DND-41 (cell line): ENCODE results near the gene GPC1.

Experiments used
- ATAC-seq: fragments of 200-7000 bp; cut with Tn5 transposase; 3 replicates; pipeline ENCODE4 v1.9.1; 2021; ENCODE audit warnings: low read depth; ENCODE audit not compliant: insufficient read depth
- DNase-seq: peaks from one replicate; pipeline ENCODE4 v3.0.0-alpha.2; 2020
- H2AFZ ChIP-seq: 2 replicates; pipeline ENCODE4 v1.6.0; 2012; ENCODE audit warnings: low read depth, low read length
- H3K27ac ChIP-seq: 2 replicates; pipeline ENCODE4 v1.5.1; 2012; ENCODE audit warnings: low read length, inconsistent platforms
- H3K27me3 ChIP-seq: fragments of 200-600 bp; sonication (generic); 2 replicates; pipeline ENCODE4 v1.6.0; 2012; ENCODE audit warnings: low read length, mild to moderate bottlenecking, inconsistent platforms; ENCODE audit not compliant: insufficient read depth, poor library complexity
- H3K36me3 ChIP-seq: 2 replicates; pipeline ENCODE4 v1.5.1; 2012; ENCODE audit warnings: low read length, inconsistent platforms; ENCODE audit not compliant: insufficient read depth
- H3K4me1 ChIP-seq: 2 replicates; pipeline ENCODE4 v1.5.1; 2012; ENCODE audit warnings: mild to moderate bottlenecking, low read length; ENCODE audit not compliant: insufficient read depth
- H3K4me2 ChIP-seq: 2 replicates; pipeline ENCODE4 v1.6.0; 2012; ENCODE audit warnings: mild to moderate bottlenecking, moderate library complexity, low read length, inconsistent platforms; ENCODE audit not compliant: insufficient read depth
- H3K4me3 ChIP-seq, 2 experiments: fragments of 200-600 bp in 1 of 2; shearing (Covaris generic) in 1 of 2; 2 replicates each; pipeline ENCODE4 v1.5.1; 2012 to 2016; ENCODE audit warnings: inconsistent platforms in 2 of 2, low read length in 2 of 2, mild to moderate bottlenecking in 2 of 2, low read depth in 1 of 2, moderate library complexity in 1 of 2
- H3K79me2 ChIP-seq: 2 replicates; pipeline ENCODE4 v1.6.0; 2012; ENCODE audit warnings: low read length, inconsistent platforms; ENCODE audit not compliant: insufficient read depth
- H3K9ac ChIP-seq: 2 replicates; pipeline ENCODE4 v1.6.0; 2012; ENCODE audit warnings: low read depth, mild to moderate bottlenecking, inconsistent platforms, low read length, moderate library complexity
- H3K9me3 ChIP-seq: 2 replicates; pipeline ENCODE4 v1.5.1; 2012; ENCODE audit warnings: low read length, moderate library complexity, mild to moderate bottlenecking, inconsistent platforms; ENCODE audit not compliant: insufficient read depth, severe bottlenecking
- H4K20me1 ChIP-seq: 2 replicates; pipeline ENCODE4 v1.6.0; 2012; ENCODE audit warnings: low read length; ENCODE audit not compliant: insufficient read depth
- EZH2 ChIP-seq: IDR thresholded peaks from 3 replicates; pipeline ENCODE4 v1.6.1; 2012; ENCODE audit warnings: borderline replicate concordance, low read depth, mild to moderate bottlenecking, moderate library complexity, low read length, inconsistent platforms; ENCODE audit not compliant: severe bottlenecking
- TF ChIP-seq, protein P1 (sequence below): IDR thresholded peaks from 2 replicates; pipeline ENCODE4 v1.5.1; 2012; ENCODE audit warnings: borderline replicate concordance, low read length, moderate library complexity, mild to moderate bottlenecking; ENCODE audit not compliant: poor library complexity, severe bottlenecking; ENCODE audit errors: extremely low read depth

GPC1 gene

DNA sequence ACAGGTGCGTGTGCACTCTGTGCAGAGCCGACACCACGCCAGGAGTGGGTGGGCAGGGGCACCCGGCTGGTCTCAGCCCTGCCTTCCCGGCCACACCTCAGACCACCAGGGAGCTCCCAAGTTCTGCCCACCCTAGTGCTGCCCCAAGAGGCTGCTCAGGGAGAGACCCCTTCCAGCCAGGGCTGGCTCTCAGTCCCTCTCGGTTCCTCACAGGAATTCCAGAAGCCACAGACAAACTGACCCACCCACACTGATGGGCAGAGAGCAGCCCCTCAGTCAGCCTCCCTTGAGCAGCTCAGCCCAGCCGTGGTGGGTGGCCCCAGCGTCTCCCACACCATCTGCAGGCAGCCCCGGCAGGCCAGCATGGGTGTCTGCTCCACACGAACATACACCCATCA is 33.8 kb downstream of the GPC1 start:
- no peaks in the 10 kb centered on the region for H3K27me3 ChIP-seq
- H3K36me3 ChIP-seq = peaks cover 11% of the 10 kb centered on the region; the same call in 1 of the 2 replicates
- TF ChIP-seq, protein P1, sequence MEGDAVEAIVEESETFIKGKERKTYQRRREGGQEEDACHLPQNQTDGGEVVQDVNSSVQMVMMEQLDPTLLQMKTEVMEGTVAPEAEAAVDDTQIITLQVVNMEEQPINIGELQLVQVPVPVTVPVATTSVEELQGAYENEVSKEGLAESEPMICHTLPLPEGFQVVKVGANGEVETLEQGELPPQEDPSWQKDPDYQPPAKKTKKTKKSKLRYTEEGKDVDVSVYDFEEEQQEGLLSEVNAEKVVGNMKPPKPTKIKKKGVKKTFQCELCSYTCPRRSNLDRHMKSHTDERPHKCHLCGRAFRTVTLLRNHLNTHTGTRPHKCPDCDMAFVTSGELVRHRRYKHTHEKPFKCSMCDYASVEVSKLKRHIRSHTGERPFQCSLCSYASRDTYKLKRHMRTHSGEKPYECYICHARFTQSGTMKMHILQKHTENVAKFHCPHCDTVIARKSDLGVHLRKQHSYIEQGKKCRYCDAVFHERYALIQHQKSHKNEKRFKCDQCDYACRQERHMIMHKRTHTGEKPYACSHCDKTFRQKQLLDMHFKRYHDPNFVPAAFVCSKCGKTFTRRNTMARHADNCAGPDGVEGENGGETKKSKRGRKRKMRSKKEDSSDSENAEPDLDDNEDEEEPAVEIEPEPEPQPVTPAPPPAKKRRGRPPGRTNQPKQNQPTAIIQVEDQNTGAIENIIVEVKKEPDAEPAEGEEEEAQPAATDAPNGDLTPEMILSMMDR = no peak
- no peak for TF ChIP-seq EZH2
- no peak overlapping the region for H3K9ac ChIP-seq
- no peak overlapping the region for H3K27ac ChIP-seq
- no peaks in the 10 kb centered on the region for H3K79me2 ChIP-seq
- 0 out of 2 replicates have a peak, but pooled peaks cover 3% of the 10 kb centered on the region for H4K20me1 ChIP-seq
- DNase-seq (peak; percentile 1), ATAC-seq (no peak)
- no peaks in the 10 kb centered on the region for H3K4me1 ChIP-seq
- H2AFZ ChIP-seq = no peak overlapping the region
- H3K9me3 ChIP-seq = peaks cover 2% of the 10 kb centered on the region
- H3K4me3 ChIP-seq = no peak overlapping the region
- H3K4me2 ChIP-seq = no peak overlapping the region

DNA sequence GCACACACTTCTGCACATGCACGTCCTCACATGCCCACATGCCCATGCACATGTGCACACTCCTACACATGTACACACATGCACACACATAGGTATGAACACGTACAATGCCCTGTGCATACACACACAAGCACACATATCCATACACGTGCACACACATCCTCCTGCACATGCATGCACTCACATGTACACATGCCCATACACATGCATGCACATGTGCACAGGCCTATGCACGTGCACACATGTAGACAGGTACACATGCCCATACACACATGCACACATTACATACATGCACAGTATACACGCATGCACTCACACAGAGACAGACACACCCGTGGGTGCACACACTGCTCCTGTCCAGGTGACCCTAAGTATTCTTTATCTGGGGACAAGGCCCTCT is 34.3 kb downstream of the GPC1 start:
- Histone ChIP-seq H3K4me2 (no peak overlapping the region), H3K4me1 (no peaks in the 10 kb centered on the region)

DNA sequence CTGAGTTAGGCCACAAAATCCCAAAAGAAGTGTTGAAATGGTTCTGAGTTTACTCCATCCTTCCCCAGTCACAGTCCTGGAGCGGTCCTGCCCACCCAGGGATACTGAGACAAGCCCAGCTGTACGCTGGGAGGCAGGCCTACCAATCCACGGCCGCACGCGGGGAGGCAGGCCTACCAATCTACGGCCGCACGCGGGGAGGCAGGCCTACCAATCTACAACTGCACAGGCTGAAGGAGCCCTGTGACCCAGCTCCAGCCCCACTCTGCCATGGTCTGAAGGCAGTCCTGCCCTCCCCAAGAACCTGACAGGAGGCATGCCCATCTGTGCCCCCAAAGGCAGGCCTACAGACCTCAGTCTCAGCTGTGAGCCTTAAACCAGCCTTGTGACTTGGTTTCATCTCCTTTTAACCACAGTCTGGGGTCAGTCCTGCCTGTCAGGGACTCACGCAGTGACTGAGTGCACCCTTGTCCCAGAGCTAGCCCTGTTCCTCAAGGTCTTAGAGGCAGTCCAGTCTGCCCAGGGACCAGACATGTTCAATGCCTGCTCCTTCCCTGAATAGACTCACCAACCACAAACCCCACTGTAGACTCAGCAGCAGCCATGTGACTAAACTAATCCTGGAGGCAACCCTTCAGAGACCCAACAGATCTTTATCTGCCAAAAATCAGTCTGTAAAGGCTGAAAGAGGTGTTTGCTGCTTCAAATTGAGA is 36.8 kb downstream of the GPC1 start:
- Histone ChIP-seq H3K4me3 (no peak overlapping the region), H3K27me3 (no peaks in the 10 kb centered on the region), H3K79me2 (no peaks in the 10 kb centered on the region), H2AFZ (no peak overlapping the region), H3K27ac (peak overlapping the region; percentile 4; the same call in 1 of the 2 replicates), H3K36me3 (peaks cover 11% of the 10 kb centered on the region; the same call in 1 of the 2 replicates), H4K20me1 (0 out of 2 replicates have a peak, but pooled peaks cover 3% of the 10 kb centered on the region), H3K4me1 (no peaks in the 10 kb centered on the region), H3K9ac (no peak overlapping the region), H3K4me2 (no peak overlapping the region), H3K9me3 (peaks cover 7% of the 10 kb centered on the region)
- no peak for TF ChIP-seq EZH2
- TF ChIP-seq, protein P1 = no peak
- ATAC-seq (peak; percentile 45; the same call in 2 of the 3 replicates), DNase-seq (peak; percentile 3)

More for the DNA sequence above, 34.3 kb downstream of the GPC1 start:
- Histone ChIP-seq H3K4me3 (no peak overlapping the region), H3K9ac (no peak overlapping the region), H4K20me1 (0 out of 2 replicates have a peak, but pooled peaks cover 3% of the 10 kb centered on the region), H2AFZ (no peak overlapping the region), H3K79me2 (no peaks in the 10 kb centered on the region), H3K9me3 (peaks cover 3% of the 10 kb centered on the region), H3K27me3 (no peaks in the 10 kb centered on the region), H3K36me3 (peaks cover 11% of the 10 kb centered on the region; the same call in 1 of the 2 replicates), H3K27ac (no peak overlapping the region)
- no peak for DNase-seq
- ATAC-seq = no peak
- TF ChIP-seq EZH2 = no peak
- TF ChIP-seq, protein P1 = no peak
